HCT116 (cell line): ENCODE data around the gene MIAT. TPM values are rescaled to one million over a fixed set of nuclear protein-coding genes. Genes with fewer than 3 reads are reported as not detected.

Source experiments
- ATAC-seq: fragments of 200-7000 bp; cut with Tn5 transposase; 2 replicates; pipeline ENCODE4 v1.9.1; 2020; ENCODE audit warnings: mild to moderate bottlenecking, moderate library complexity
- BruUV-seq: library from RNA; stranded (reverse); fragments of 400-500 nt; replicated peaks from 2 replicates; lab custom pipeline; 2021; lab: Mats Ljungman, UMichigan
- CTCF ChIA-PET: fragments of 300-600 bp; sonication (Branson Sonifier 250); formaldehyde crosslinking; loops from one replicate; lab custom pipeline; 2021; ENCODE audit warnings: antibody characterized with exemption; lab: Charles Lee
- POLR2A ChIA-PET: fragments of 300-600, 350-600 bp; sonication (Branson Sonifier 250); formaldehyde crosslinking; loops from one replicate; lab custom pipeline; 2021; ENCODE audit warnings: antibody characterized with exemption; lab: Charles Lee
- RAD21 ChIA-PET, 2 experiments: fragments of 300-600 bp; sonication (Branson Sonifier 250); formaldehyde crosslinking; loops; one replicate each; lab custom pipeline; 2023; ENCODE audit warnings: low total read pairs in 2 of 2; ENCODE audit not compliant: uncharacterized antibody in 2 of 2, unreplicated experiment in 2 of 2, low non-redundant PET in 1 of 2; lab: Charles Lee
- DNase-seq: peaks from one replicate; pipeline ENCODE4 v3.0.0-alpha.2; 2010; ENCODE audit warnings: low read depth, low spot score
- H2AFZ ChIP-seq: fragments of 200-600 bp; shearing (Covaris generic), sonication (generic); 2 replicates; pipeline ENCODE4 v1.6.1; 2017; ENCODE audit warnings: low read depth, mixed run types, mixed read lengths, antibody characterized with exemption, low read length; ENCODE audit not compliant: poor library complexity, severe bottlenecking
- H3K27ac ChIP-seq: 2 replicates; pipeline ENCODE4 v1.5.1; 2012; ENCODE audit warnings: low read depth, low read length
- H3K27me3 ChIP-seq: fragments of 200-600 bp; sonication (generic); 2 replicates; pipeline ENCODE4 v1.6.1; 2016; ENCODE audit warnings: mixed run types, low read length, mixed read lengths; ENCODE audit not compliant: insufficient read depth
- H3K36me3 ChIP-seq, 2 experiments: fragments of 200-500 bp in 1 of 2; fragments of 200-600 bp in 1 of 2; sonication (Bioruptor generic) in 1 of 2; sonication (generic) in 1 of 2; 2 replicates each; pipeline versions ENCODE4 v1.5.1 to v1.6.1; 2014 to 2016; ENCODE audit warnings: low read length in 2 of 2, inconsistent platforms in 1 of 2, mixed read lengths in 1 of 2, mixed run types in 1 of 2; ENCODE audit not compliant: insufficient read depth in 2 of 2, control insufficient read depth in 1 of 2
- H3K4me1 ChIP-seq, 2 experiments: fragments of 200-600 bp in 1 of 2; sonication (generic) in 1 of 2; 2 replicates each; pipeline versions ENCODE4 v1.5.1 to v1.6.1; 2012 to 2017; ENCODE audit warnings: low read length in 2 of 2, inconsistent platforms in 1 of 2, mild to moderate bottlenecking in 1 of 2, mixed read lengths in 1 of 2, mixed run types in 1 of 2, moderate library complexity in 1 of 2; ENCODE audit not compliant: insufficient read depth in 2 of 2, control insufficient read depth in 1 of 2
- H3K4me2 ChIP-seq: fragments of 200-600 bp; sonication (generic); 2 replicates; pipeline ENCODE4 v1.6.1; 2017; ENCODE audit warnings: mixed run types, low read length, mixed read lengths
- H3K4me3 ChIP-seq, 2 experiments: fragments of 200-600 bp in 1 of 2; sonication (generic) in 1 of 2; replicated peaks in 1 of 2; 2 replicates each; pipeline ENCODE4 v1.5.1; 2011 to 2016; ENCODE audit warnings: low read length in 2 of 2, control low read depth in 1 of 2, low read depth in 1 of 2, mild to moderate bottlenecking in 1 of 2, mixed read lengths in 1 of 2, mixed run types in 1 of 2
- H3K79me2 ChIP-seq: fragments of 200-600 bp; sonication (generic); 2 replicates; pipeline ENCODE4 v1.6.1; 2017; ENCODE audit warnings: mild to moderate bottlenecking, mixed run types, low read length, moderate library complexity, mixed read lengths; ENCODE audit not compliant: insufficient read depth
- H3K9ac ChIP-seq: fragments of 200-600 bp; sonication (generic); 2 replicates; pipeline ENCODE4 v1.6.1; 2016; ENCODE audit warnings: low read length, mixed read lengths
- H3K9me2 ChIP-seq: fragments of 200-600 bp; sonication (generic), shearing (Covaris generic); 2 replicates; pipeline ENCODE4 v1.6.1; 2017; ENCODE audit warnings: mixed run types, mild to moderate bottlenecking, moderate library complexity; ENCODE audit not compliant: insufficient read depth
- H3K9me3 ChIP-seq, 2 experiments: fragments of 200-500 bp in 1 of 2; fragments of 200-600 bp in 1 of 2; sonication (Bioruptor generic) in 1 of 2; sonication (generic) in 1 of 2; 2 replicates each; pipeline ENCODE4 v1.6.1; 2014 to 2017; ENCODE audit warnings: low read length in 2 of 2, mixed read lengths in 2 of 2, inconsistent platforms in 1 of 2, low read depth in 1 of 2, mild to moderate bottlenecking in 1 of 2, mixed run types in 1 of 2, moderate library complexity in 1 of 2; ENCODE audit not compliant: control insufficient read depth in 1 of 2, insufficient read depth in 1 of 2
- H4K20me1 ChIP-seq: fragments of 200-600 bp; sonication (generic), shearing (Covaris generic); 2 replicates; pipeline ENCODE4 v1.6.1; 2017; ENCODE audit warnings: mixed run types, mild to moderate bottlenecking, moderate library complexity; ENCODE audit not compliant: insufficient read depth
- CBX3 ChIP-seq: IDR thresholded peaks from 2 replicates; pipeline ENCODE4 v1.6.1; 2012; ENCODE audit warnings: low read depth
- CEBPB ChIP-seq: IDR thresholded peaks from 2 replicates; pipeline ENCODE4 v1.6.1; 2012; ENCODE audit warnings: low read depth
- EGR1 ChIP-seq: IDR thresholded peaks from 2 replicates; pipeline ENCODE4 v1.6.1; 2012; ENCODE audit warnings: low read depth
- FOSL1 ChIP-seq: IDR thresholded peaks from 2 replicates; pipeline ENCODE4 v1.6.1; 2012; ENCODE audit warnings: low read depth
- POLR2A ChIP-seq: IDR thresholded peaks from 2 replicates; pipeline ENCODE4 v1.7.0; 2011; ENCODE audit warnings: borderline replicate concordance; ENCODE audit not compliant: insufficient read depth, insufficient read length; ENCODE audit errors: extremely low read depth
- POLR2AphosphoS5 ChIP-seq: IDR thresholded peaks from 2 replicates; pipeline ENCODE4 v1.6.1; 2011; ENCODE audit warnings: mild to moderate bottlenecking, low read depth, low read length, moderate library complexity
- RAD21 ChIP-seq: IDR thresholded peaks from 2 replicates; pipeline ENCODE4 v1.6.1; 2012; ENCODE audit warnings: low read depth, mild to moderate bottlenecking
- SIN3A ChIP-seq: IDR thresholded peaks from 2 replicates; pipeline ENCODE4 v1.6.1; 2012; ENCODE audit warnings: low read depth
- SRF ChIP-seq: IDR thresholded peaks from 2 replicates; pipeline ENCODE4 v1.6.1; 2012; ENCODE audit warnings: low read depth
- YY1 ChIP-seq: IDR thresholded peaks from 2 replicates; pipeline ENCODE4 v1.6.1; 2011; ENCODE audit warnings: low read length, low read depth, moderate library complexity, mild to moderate bottlenecking; ENCODE audit not compliant: insufficient replicate concordance; ENCODE audit errors: extremely low read depth
- ZFX ChIP-seq: fragments of 450-650 bp; IDR thresholded peaks from 2 replicates; pipeline ENCODE4 v1.6.1; 2017
- ZNF274 ChIP-seq: fragments of 200-500 bp; sonication (Bioruptor generic); IDR thresholded peaks from 2 replicates; pipeline ENCODE4 v1.6.1; 2014; ENCODE audit warnings: mild to moderate bottlenecking, low read depth, low read length, inconsistent platforms
- intact Hi-C: fragments of 100-400 bp; cut with micrococcal nuclease; formaldehyde crosslinking; loops from 2 replicates; pipeline ENCODE4 v1.10.0; 2022
- total RNA-seq: library from RNA; stranded (reverse); gene quantifications from one replicate; pipeline ENCODE4 v1.2.1, GENCODE V29; 2021; ENCODE audit not compliant: unreplicated experiment
- TF ChIP-seq, protein P1 (sequence below), 3 experiments: fragments of 200-600 bp in 1 of 3; sonication (generic) in 1 of 3; IDR thresholded peaks in 2 of 3; conservative IDR thresholded peaks in 1 of 3; 2 replicates each; pipeline ENCODE4 v1.5.1; 2012 to 2017; ENCODE audit warnings: low read depth in 2 of 3, low read length in 2 of 3, antibody characterized with exemption in 1 of 3, borderline replicate concordance in 1 of 3, control low read depth in 1 of 3, mild to moderate bottlenecking in 1 of 3, mixed read lengths in 1 of 3, mixed run types in 1 of 3, moderate library complexity in 1 of 3; ENCODE audit not compliant: insufficient read depth in 1 of 3
- TF ChIP-seq, protein P2 (sequence below): IDR thresholded peaks from 2 replicates; pipeline ENCODE4 v1.6.1; 2012; ENCODE audit warnings: low read depth
- TF ChIP-seq, protein P3 (sequence below): IDR thresholded peaks from 2 replicates; pipeline ENCODE4 v1.6.1; 2011; ENCODE audit warnings: mild to moderate bottlenecking, low read length, moderate library complexity; ENCODE audit not compliant: insufficient replicate concordance; ENCODE audit errors: extremely low read depth

Gene MIAT
- total RNA-seq, 1 experiment from 2014 or later, result 0.54 TPM

DNA sequence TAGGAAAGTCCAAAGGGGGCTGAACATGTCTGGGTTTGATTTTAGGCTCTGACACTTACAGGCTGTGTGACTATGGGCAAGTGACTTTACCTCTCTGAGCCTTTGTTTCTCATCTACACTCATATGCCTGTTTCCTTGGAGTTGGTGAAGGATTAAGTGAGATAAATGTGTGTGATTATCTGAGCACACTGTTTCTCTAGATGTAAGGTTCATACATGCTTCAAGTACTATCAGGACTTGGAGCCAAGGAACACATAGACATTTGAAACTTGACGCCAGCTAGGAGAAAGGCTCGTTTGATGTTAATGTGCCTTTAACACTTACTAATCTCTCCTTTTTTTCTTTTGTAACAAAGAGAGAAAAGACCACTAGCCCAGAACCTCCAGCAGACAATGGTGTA lies 49.3 kb upstream of the MIAT start:
- H4K20me1 ChIP-seq, result no peaks in the 10 kb centered on the region
- no peak overlapping the region for H3K4me3 ChIP-seq
- H3K79me2 ChIP-seq, result no peaks in the 10 kb centered on the region
- CTCF ChIA-PET, result no interaction called here
- peaks cover 15% of the 10 kb centered on the region; the same call in 1 of the 2 replicates for H3K27me3 ChIP-seq
- no peak overlapping the region for H2AFZ ChIP-seq
- POLR2A ChIA-PET, result no interaction called here
- no peak overlapping the region for H3K9ac ChIP-seq
- RAD21 ChIA-PET, result no interaction called here
- no peaks in the 10 kb centered on the region for H3K9me2 ChIP-seq
- no peak overlapping the region for H3K27ac ChIP-seq
- no peaks in the 10 kb centered on the region for H3K9me3 ChIP-seq
- intact Hi-C loops, result no loop called here
- ATAC-seq (no peak), DNase-seq (no peak)
- no peak overlapping the region for H3K4me2 ChIP-seq
- no TSS peak for BruUV-seq
- H3K36me3 ChIP-seq, result no peaks in the 10 kb centered on the region
- no peaks in the 10 kb centered on the region for H3K4me1 ChIP-seq
- TF ChIP-seq SIN3A, result no peak
- TF ChIP-seq POLR2AphosphoS5, result no peak
- TF ChIP-seq, protein P1, sequence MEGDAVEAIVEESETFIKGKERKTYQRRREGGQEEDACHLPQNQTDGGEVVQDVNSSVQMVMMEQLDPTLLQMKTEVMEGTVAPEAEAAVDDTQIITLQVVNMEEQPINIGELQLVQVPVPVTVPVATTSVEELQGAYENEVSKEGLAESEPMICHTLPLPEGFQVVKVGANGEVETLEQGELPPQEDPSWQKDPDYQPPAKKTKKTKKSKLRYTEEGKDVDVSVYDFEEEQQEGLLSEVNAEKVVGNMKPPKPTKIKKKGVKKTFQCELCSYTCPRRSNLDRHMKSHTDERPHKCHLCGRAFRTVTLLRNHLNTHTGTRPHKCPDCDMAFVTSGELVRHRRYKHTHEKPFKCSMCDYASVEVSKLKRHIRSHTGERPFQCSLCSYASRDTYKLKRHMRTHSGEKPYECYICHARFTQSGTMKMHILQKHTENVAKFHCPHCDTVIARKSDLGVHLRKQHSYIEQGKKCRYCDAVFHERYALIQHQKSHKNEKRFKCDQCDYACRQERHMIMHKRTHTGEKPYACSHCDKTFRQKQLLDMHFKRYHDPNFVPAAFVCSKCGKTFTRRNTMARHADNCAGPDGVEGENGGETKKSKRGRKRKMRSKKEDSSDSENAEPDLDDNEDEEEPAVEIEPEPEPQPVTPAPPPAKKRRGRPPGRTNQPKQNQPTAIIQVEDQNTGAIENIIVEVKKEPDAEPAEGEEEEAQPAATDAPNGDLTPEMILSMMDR (IDR thresholded peaks at IDR 0.05 in 2 of 3, conservative IDR thresholded peaks at IDR 0.05 in 1 of 3; ENCODE audit: borderline replicate concordance in 1 of 3, insufficient read depth in 1 of 3, low read depth in 2 of 3, low read length in 2 of 3), result no peak
- TF ChIP-seq FOSL1, result no peak

DNA sequence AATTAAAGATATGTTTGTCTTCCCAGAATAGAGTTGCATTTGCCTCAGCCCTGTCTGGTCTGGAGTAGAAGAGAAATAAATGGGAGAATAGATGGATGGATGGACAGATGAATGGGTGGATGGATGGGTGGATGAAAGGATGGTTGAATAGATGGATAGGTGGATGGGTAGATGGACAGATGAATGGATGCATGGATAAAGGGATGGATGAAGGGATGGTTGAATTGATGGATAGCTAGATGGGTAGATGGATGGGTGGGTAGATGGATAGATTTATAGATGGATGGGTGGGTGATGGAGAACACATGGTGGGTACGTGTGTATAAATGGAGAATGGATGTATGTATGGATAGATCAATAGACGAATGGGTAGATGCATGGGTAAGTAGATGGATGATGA lies 48.1 kb upstream of the MIAT start:
- Histone ChIP-seq H3K27ac (no peak overlapping the region), H3K36me3 (no peaks in the 10 kb centered on the region), H3K9me3 (no peaks in the 10 kb centered on the region), H3K79me2 (no peaks in the 10 kb centered on the region), H3K27me3 (peaks cover 15% of the 10 kb centered on the region; the same call in 1 of the 2 replicates), H2AFZ (no peak overlapping the region), H3K9ac (no peak overlapping the region), H4K20me1 (no peaks in the 10 kb centered on the region), H3K4me3 (no peak overlapping the region), H3K4me2 (no peak overlapping the region), H3K9me2 (no peaks in the 10 kb centered on the region), H3K4me1 (no peaks in the 10 kb centered on the region)
- DNase-seq (no peak), ATAC-seq (no peak)
- BruUV-seq, result no TSS peak
- CTCF ChIA-PET, result no interaction called here
- intact Hi-C loops, result no loop called here
- RAD21 ChIA-PET, result no interaction called here
- POLR2A ChIA-PET, result no interaction called here
- TF ChIP-seq, protein P2, sequence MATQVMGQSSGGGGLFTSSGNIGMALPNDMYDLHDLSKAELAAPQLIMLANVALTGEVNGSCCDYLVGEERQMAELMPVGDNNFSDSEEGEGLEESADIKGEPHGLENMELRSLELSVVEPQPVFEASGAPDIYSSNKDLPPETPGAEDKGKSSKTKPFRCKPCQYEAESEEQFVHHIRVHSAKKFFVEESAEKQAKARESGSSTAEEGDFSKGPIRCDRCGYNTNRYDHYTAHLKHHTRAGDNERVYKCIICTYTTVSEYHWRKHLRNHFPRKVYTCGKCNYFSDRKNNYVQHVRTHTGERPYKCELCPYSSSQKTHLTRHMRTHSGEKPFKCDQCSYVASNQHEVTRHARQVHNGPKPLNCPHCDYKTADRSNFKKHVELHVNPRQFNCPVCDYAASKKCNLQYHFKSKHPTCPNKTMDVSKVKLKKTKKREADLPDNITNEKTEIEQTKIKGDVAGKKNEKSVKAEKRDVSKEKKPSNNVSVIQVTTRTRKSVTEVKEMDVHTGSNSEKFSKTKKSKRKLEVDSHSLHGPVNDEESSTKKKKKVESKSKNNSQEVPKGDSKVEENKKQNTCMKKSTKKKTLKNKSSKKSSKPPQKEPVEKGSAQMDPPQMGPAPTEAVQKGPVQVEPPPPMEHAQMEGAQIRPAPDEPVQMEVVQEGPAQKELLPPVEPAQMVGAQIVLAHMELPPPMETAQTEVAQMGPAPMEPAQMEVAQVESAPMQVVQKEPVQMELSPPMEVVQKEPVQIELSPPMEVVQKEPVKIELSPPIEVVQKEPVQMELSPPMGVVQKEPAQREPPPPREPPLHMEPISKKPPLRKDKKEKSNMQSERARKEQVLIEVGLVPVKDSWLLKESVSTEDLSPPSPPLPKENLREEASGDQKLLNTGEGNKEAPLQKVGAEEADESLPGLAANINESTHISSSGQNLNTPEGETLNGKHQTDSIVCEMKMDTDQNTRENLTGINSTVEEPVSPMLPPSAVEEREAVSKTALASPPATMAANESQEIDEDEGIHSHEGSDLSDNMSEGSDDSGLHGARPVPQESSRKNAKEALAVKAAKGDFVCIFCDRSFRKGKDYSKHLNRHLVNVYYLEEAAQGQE, result no peak
- TF ChIP-seq SRF (no peak), FOSL1 (no peak), EGR1 (no peak), CEBPB (no peak), POLR2A (no peak), ZNF274 (no peak), YY1 (no peak), ZFX (no peak), RAD21 (no peak), CBX3 (no peak)
- TF ChIP-seq, protein P3, sequence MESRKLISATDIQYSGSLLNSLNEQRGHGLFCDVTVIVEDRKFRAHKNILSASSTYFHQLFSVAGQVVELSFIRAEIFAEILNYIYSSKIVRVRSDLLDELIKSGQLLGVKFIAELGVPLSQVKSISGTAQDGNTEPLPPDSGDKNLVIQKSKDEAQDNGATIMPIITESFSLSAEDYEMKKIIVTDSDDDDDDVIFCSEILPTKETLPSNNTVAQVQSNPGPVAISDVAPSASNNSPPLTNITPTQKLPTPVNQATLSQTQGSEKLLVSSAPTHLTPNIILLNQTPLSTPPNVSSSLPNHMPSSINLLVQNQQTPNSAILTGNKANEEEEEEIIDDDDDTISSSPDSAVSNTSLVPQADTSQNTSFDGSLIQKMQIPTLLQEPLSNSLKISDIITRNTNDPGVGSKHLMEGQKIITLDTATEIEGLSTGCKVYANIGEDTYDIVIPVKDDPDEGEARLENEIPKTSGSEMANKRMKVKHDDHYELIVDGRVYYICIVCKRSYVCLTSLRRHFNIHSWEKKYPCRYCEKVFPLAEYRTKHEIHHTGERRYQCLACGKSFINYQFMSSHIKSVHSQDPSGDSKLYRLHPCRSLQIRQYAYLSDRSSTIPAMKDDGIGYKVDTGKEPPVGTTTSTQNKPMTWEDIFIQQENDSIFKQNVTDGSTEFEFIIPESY, result no peak
